OCI-LY7 (cell line): ENCODE data around the gene TRPM2. TPM values are rescaled to one million over a fixed set of nuclear protein-coding genes. Genes with fewer than 3 reads are reported as not detected.

Source experiments
- BruUV-seq: library from RNA; stranded (reverse); fragments of 400-500 nt; replicated peaks from 2 replicates; lab custom pipeline; 2021; lab: Mats Ljungman, UMichigan
- CTCF ChIA-PET: fragments of 300-600 bp; sonication (Branson Sonifier 250); formaldehyde crosslinking; loops from one replicate; lab custom pipeline; 2022; ENCODE audit warnings: antibody characterized with exemption; ENCODE audit not compliant: unreplicated experiment; lab: Charles Lee
- POLR2A ChIA-PET: fragments of 300-600 bp; sonication (Branson Sonifier 250); formaldehyde crosslinking; loops from one replicate; lab custom pipeline; 2022; ENCODE audit warnings: antibody characterized with exemption; lab: Charles Lee
- DNase-seq: peaks from one replicate; pipeline ENCODE4 v3.0.0-alpha.2; 2015; ENCODE audit warnings: low spot score
- H2AFZ ChIP-seq: fragments of 200-600 bp; sonication (generic), shearing (Covaris generic); 2 replicates; pipeline ENCODE4 v1.6.1; 2014; ENCODE audit warnings: mild to moderate bottlenecking, antibody characterized with exemption, low read length, moderate library complexity
- H3K27ac ChIP-seq: fragments of 200-600 bp; sonication (generic); 2 replicates; pipeline ENCODE4 v1.5.1; 2014; ENCODE audit warnings: mixed run types, low read depth, mild to moderate bottlenecking, moderate library complexity, low read length, inconsistent platforms; ENCODE audit not compliant: poor library complexity, severe bottlenecking
- H3K36me3 ChIP-seq: fragments of 200-600 bp; sonication (generic); 2 replicates; pipeline ENCODE4 v1.6.1; 2014; ENCODE audit warnings: mild to moderate bottlenecking, antibody characterized with exemption, low read length, moderate library complexity, mixed read lengths; ENCODE audit not compliant: insufficient read depth
- H3K4me1 ChIP-seq: fragments of 200-600 bp; sonication (generic); 2 replicates; pipeline ENCODE4 v1.5.1; 2014; ENCODE audit warnings: mild to moderate bottlenecking, low read length; ENCODE audit not compliant: insufficient read depth, poor library complexity, severe bottlenecking
- H3K4me2 ChIP-seq: fragments of 200-600 bp; sonication (generic); 2 replicates; pipeline ENCODE4 v1.6.1; 2014; ENCODE audit warnings: mild to moderate bottlenecking, low read length
- H3K4me3 ChIP-seq: fragments of 200-600 bp; sonication (generic); 2 replicates; pipeline ENCODE4 v1.5.1; 2014; ENCODE audit warnings: mild to moderate bottlenecking, low read depth, low read length; ENCODE audit not compliant: poor library complexity, severe bottlenecking
- H3K79me2 ChIP-seq: fragments of 200-600 bp; sonication (generic); 2 replicates; pipeline ENCODE4 v1.6.1; 2016; ENCODE audit warnings: low read depth, mild to moderate bottlenecking, low read length, moderate library complexity, mixed read lengths; ENCODE audit not compliant: insufficient read depth
- H3K9me2 ChIP-seq: fragments of 200-600 bp; sonication (generic); 2 replicates; pipeline ENCODE4 v1.6.1; 2016; ENCODE audit warnings: mild to moderate bottlenecking, low read length, mixed read lengths; ENCODE audit not compliant: insufficient read depth
- H3K9me3 ChIP-seq: fragments of 200-600 bp; sonication (generic); 2 replicates; pipeline ENCODE4 v1.6.1; 2014; ENCODE audit warnings: mild to moderate bottlenecking, mixed run types, low read length, mixed read lengths
- H4K20me1 ChIP-seq: fragments of 200-600 bp; sonication (generic); 2 replicates; pipeline ENCODE4 v1.6.1; 2014; ENCODE audit warnings: mild to moderate bottlenecking, antibody characterized with exemption, low read length, moderate library complexity, mixed read lengths; ENCODE audit not compliant: insufficient read depth
- CTCF ChIP-seq: fragments of 200-600 bp; sonication (generic); conservative IDR thresholded peaks from 2 replicates; pipeline ENCODE4 v1.5.1; 2014; ENCODE audit warnings: mild to moderate bottlenecking, antibody characterized with exemption, low read length, moderate library complexity, mixed read lengths
- EZH2phosphoT487 ChIP-seq: fragments of 200-600 bp; sonication (generic); IDR thresholded peaks from 2 replicates; pipeline ENCODE4 v1.6.1; 2018; ENCODE audit warnings: low read depth, borderline replicate concordance, mild to moderate bottlenecking, mixed run types, antibody characterized with exemption, low read length, moderate library complexity, mixed read lengths
- intact Hi-C: fragments of 100-400 bp; cut with micrococcal nuclease; formaldehyde crosslinking; loops from one replicate; pipeline ENCODE4 v1.10.0; 2022; ENCODE audit not compliant: unreplicated experiment
- total RNA-seq, 2 experiments: library from RNA; depleted of rRNA in 1 of 2; stranded (reverse); fragments of >200 nt in 1 of 2; shearing (Covaris generic) in 1 of 2; gene quantifications; 2 replicates each; pipeline ENCODE4 v1.2.3, GENCODE V29; 2014 to 2022

The TRPM2 gene
- total RNA-seq, 2 experiments from 2014 or later, result 1.8 to 7.1 TPM

- Histone ChIP-seq H3K79me2 (no peaks in the 10 kb centered on the region), H3K4me1 (no peaks in the 10 kb centered on the region), H4K20me1 (no peaks in the 10 kb centered on the region), H3K9me2 (no peaks in the 10 kb centered on the region), H3K36me3 (no peaks in the 10 kb centered on the region), H3K4me3 (no peak overlapping the region), H3K4me2 (no peak overlapping the region), H3K27ac (no peak overlapping the region), H3K9me3 (no peaks in the 10 kb centered on the region), H2AFZ (no peak overlapping the region)
- no TSS peak for BruUV-seq
- intact Hi-C loops, result no loop called here
- TF ChIP-seq CTCF (no peak), EZH2phosphoT487 (no peak)
- CTCF ChIA-PET, result no interaction called here
- POLR2A ChIA-PET, result no interaction called here
- no peak for DNase-seq
These were observed 85.8 kb downstream of the TRPM2 start for GRCh38 chr21:44439211-44439600.

GRCh38 chr21:44440241-44441040, 87.0 kb downstream of the TRPM2 start:
- TF ChIP-seq CTCF, result no peak
- no peak for TF ChIP-seq EZH2phosphoT487
- intact Hi-C loops, result no loop called here
- Histone ChIP-seq H3K79me2 (no peaks in the 10 kb centered on the region), H3K4me1 (no peaks in the 10 kb centered on the region), H2AFZ (no peak overlapping the region), H4K20me1 (no peaks in the 10 kb centered on the region), H3K27ac (no peak overlapping the region), H3K9me3 (no peaks in the 10 kb centered on the region), H3K4me3 (no peak overlapping the region), H3K4me2 (no peak overlapping the region), H3K36me3 (no peaks in the 10 kb centered on the region), H3K9me2 (no peaks in the 10 kb centered on the region)
- no TSS peak for BruUV-seq
- CTCF ChIA-PET, result no interaction called here
- POLR2A ChIA-PET, result no interaction called here
- no peak for DNase-seq

GRCh38 chr21:44441041-44441400, 87.6 kb downstream of the TRPM2 start:
- intact Hi-C loops, result no loop called here
- BruUV-seq, result no TSS peak
- H4K20me1 ChIP-seq, result no peaks in the 10 kb centered on the region
- ChIA-PET CTCF (no interaction called here), POLR2A (no interaction called here)
- no peak for DNase-seq
- no peak overlapping the region for H3K27ac ChIP-seq
- TF ChIP-seq EZH2phosphoT487, result no peak
- TF ChIP-seq CTCF, result no peak
- no peaks in the 10 kb centered on the region for H3K4me1 ChIP-seq
- no peak overlapping the region for H3K4me2 ChIP-seq
- no peak overlapping the region for H2AFZ ChIP-seq
- H3K9me2 ChIP-seq, result no peaks in the 10 kb centered on the region
- H3K9me3 ChIP-seq, result no peaks in the 10 kb centered on the region
- no peak overlapping the region for H3K4me3 ChIP-seq
- H3K36me3 ChIP-seq, result no peaks in the 10 kb centered on the region
- no peaks in the 10 kb centered on the region for H3K79me2 ChIP-seq
